WTC11 (cell line): ENCODE data around the gene ACTL7A. TPM values are rescaled to one million over a fixed set of nuclear protein-coding genes. Genes with fewer than 3 reads are reported as not detected.

Source experiments
- ATAC-seq: fragments of 200-7000 bp; cut with Tn5 transposase; 2 replicates; pipeline ENCODE4 v1.10.0; 2021; ENCODE audit warnings: mild to moderate bottlenecking, moderate library complexity
- CTCF ChIA-PET: fragments of 300-600 bp; sonication (Branson Sonifier 250); formaldehyde crosslinking; loops from one replicate; lab custom pipeline; 2021; ENCODE audit warnings: antibody characterized with exemption; lab: Charles Lee
- POLR2A ChIA-PET: fragments of 350-600 bp; sonication (Branson Sonifier 250); formaldehyde crosslinking; loops from one replicate; lab custom pipeline; 2021; ENCODE audit warnings: antibody characterized with exemption; lab: Charles Lee
- DNase-seq: peaks from one replicate; pipeline ENCODE4 v3.0.0; 2021; ENCODE audit warnings: low spot score
- H3K27ac Mint-ChIP-seq: 2 replicates; pipeline ENCODE4 v1.8.0; 2021; ENCODE audit warnings: mixed read lengths
- H3K27me3 Mint-ChIP-seq: 2 replicates; pipeline ENCODE4 v1.8.0; 2021; ENCODE audit warnings: low read depth, mild to moderate bottlenecking, moderate library complexity, mixed read lengths
- H3K36me3 Mint-ChIP-seq: 2 replicates; pipeline ENCODE4 v1.8.0; 2021; ENCODE audit warnings: mixed read lengths
- H3K4me1 Mint-ChIP-seq: 2 replicates; pipeline ENCODE4 v1.8.0; 2022; ENCODE audit warnings: mixed read lengths
- H3K4me3 Mint-ChIP-seq: 2 replicates; pipeline ENCODE4 v1.8.0; 2021; ENCODE audit warnings: mild to moderate bottlenecking, moderate library complexity, mixed read lengths
- H3K9me3 Mint-ChIP-seq: 2 replicates; pipeline ENCODE4 v1.8.0; 2021; ENCODE audit warnings: mixed read lengths
- ARID4B ChIP-seq: sonication (generic); formaldehyde crosslinking; IDR thresholded peaks from 2 replicates; pipeline ENCODE4 v1.8.0; 2023; ENCODE audit warnings: missing genetic modification reagents, mild to moderate bottlenecking, borderline replicate concordance
- ATF1 ChIP-seq: sonication (generic); formaldehyde crosslinking; IDR thresholded peaks from 2 replicates; pipeline ENCODE4 v1.8.1; 2023; ENCODE audit warnings: mild to moderate bottlenecking, moderate library complexity, missing genetic modification reagents
- CBFB ChIP-seq: sonication (generic); formaldehyde crosslinking; IDR thresholded peaks from 2 replicates; pipeline ENCODE4 v1.8.1; 2022; ENCODE audit warnings: mild to moderate bottlenecking, low read depth, missing genetic modification reagents
- CDX4 ChIP-seq: fragments of 250-450 bp; sonication (Bioruptor Pico); IDR thresholded peaks from 2 replicates; pipeline ENCODE4 v1.9.0; 2021; ENCODE audit warnings: moderate library complexity, mild to moderate bottlenecking, inconsistent platforms, borderline replicate concordance
- ELF4 ChIP-seq: sonication (generic); formaldehyde crosslinking; IDR thresholded peaks from 2 replicates; pipeline ENCODE4 v1.8.1; 2022; ENCODE audit warnings: low read depth, mild to moderate bottlenecking, moderate library complexity, missing genetic modification reagents
- ESRRA ChIP-seq: sonication (generic); formaldehyde crosslinking; IDR thresholded peaks from 2 replicates; pipeline ENCODE4 v1.8.1; 2022; ENCODE audit warnings: mild to moderate bottlenecking, missing genetic modification reagents, borderline replicate concordance
- FOXP1 ChIP-seq: sonication (generic); formaldehyde crosslinking; IDR thresholded peaks from 2 replicates; pipeline ENCODE4 v1.8.0; 2022; ENCODE audit warnings: missing genetic modification reagents, mild to moderate bottlenecking, moderate library complexity, borderline replicate concordance
- FOXP4 ChIP-seq: sonication (generic); formaldehyde crosslinking; IDR thresholded peaks from 2 replicates; pipeline ENCODE4 v1.8.0; 2022; ENCODE audit warnings: mild to moderate bottlenecking, missing genetic modification reagents
- IRF2 ChIP-seq: sonication (generic); formaldehyde crosslinking; IDR thresholded peaks from 2 replicates; pipeline ENCODE4 v1.8.0; 2022; ENCODE audit warnings: low read depth, missing genetic modification reagents, borderline replicate concordance
- KAT7 ChIP-seq: sonication (generic); formaldehyde crosslinking; IDR thresholded peaks from 2 replicates; pipeline ENCODE4 v1.8.1; 2023; ENCODE audit warnings: missing genetic modification reagents, mild to moderate bottlenecking, borderline replicate concordance
- MYBL2 ChIP-seq: sonication (generic); formaldehyde crosslinking; IDR thresholded peaks from 2 replicates; pipeline ENCODE4 v1.8.1; 2023; ENCODE audit warnings: mild to moderate bottlenecking, moderate library complexity, missing genetic modification reagents
- RORB ChIP-seq: fragments of 250-450 bp; sonication (Bioruptor Pico); IDR thresholded peaks from 2 replicates; pipeline ENCODE4 v1.9.0; 2021; ENCODE audit warnings: mild to moderate bottlenecking
- SMAD4 ChIP-seq: sonication (generic); formaldehyde crosslinking; IDR thresholded peaks from 2 replicates; pipeline ENCODE4 v1.8.0; 2022; ENCODE audit warnings: mild to moderate bottlenecking, missing genetic modification reagents
- TEAD4 ChIP-seq: sonication (generic); formaldehyde crosslinking; IDR thresholded peaks from 2 replicates; pipeline ENCODE4 v1.8.0; 2022; ENCODE audit warnings: mild to moderate bottlenecking, missing genetic modification reagents
- ZNF425 ChIP-seq: fragments of 250-450 bp; sonication (Bioruptor Pico); conservative IDR thresholded peaks from 2 replicates; pipeline ENCODE4 v1.9.0; 2021; ENCODE audit warnings: mild to moderate bottlenecking
- ZNF671 ChIP-seq: fragments of 250-450 bp; sonication (Bioruptor Pico); IDR thresholded peaks from 2 replicates; pipeline ENCODE4 v1.8.0; 2021; ENCODE audit warnings: mild to moderate bottlenecking
- total RNA-seq: library from RNA; stranded (reverse); gene quantifications from 3 replicates; pipeline ENCODE4 v1.2.3, GENCODE V29; 2021
- TF ChIP-seq, protein P1 (sequence below): sonication (generic); formaldehyde crosslinking; IDR thresholded peaks from 2 replicates; pipeline ENCODE4 v1.8.0; 2022; ENCODE audit warnings: missing genetic modification reagents
- TF ChIP-seq, protein P2 (sequence below): sonication (generic); formaldehyde crosslinking; IDR thresholded peaks from 2 replicates; pipeline ENCODE4 v1.8.1; 2023; ENCODE audit warnings: mild to moderate bottlenecking, missing genetic modification reagents, moderate library complexity
- TF ChIP-seq, protein P3 (sequence below): fragments of 250-450 bp; sonication (Bioruptor Pico); IDR thresholded peaks from 2 replicates; pipeline ENCODE4 v1.9.0; 2021; ENCODE audit warnings: mild to moderate bottlenecking
- TF ChIP-seq, protein P4 (sequence below): sonication (generic); formaldehyde crosslinking; IDR thresholded peaks from 2 replicates; pipeline ENCODE4 v1.8.0; 2023; ENCODE audit warnings: mild to moderate bottlenecking, missing genetic modification reagents

Gene ACTL7A
- total RNA-seq, 1 experiment from 2014 or later, result not detected

GRCh38 chr9:108844856-108845255 lies 17.2 kb upstream of the ACTL7A start (continued):
- TF ChIP-seq, protein P1, sequence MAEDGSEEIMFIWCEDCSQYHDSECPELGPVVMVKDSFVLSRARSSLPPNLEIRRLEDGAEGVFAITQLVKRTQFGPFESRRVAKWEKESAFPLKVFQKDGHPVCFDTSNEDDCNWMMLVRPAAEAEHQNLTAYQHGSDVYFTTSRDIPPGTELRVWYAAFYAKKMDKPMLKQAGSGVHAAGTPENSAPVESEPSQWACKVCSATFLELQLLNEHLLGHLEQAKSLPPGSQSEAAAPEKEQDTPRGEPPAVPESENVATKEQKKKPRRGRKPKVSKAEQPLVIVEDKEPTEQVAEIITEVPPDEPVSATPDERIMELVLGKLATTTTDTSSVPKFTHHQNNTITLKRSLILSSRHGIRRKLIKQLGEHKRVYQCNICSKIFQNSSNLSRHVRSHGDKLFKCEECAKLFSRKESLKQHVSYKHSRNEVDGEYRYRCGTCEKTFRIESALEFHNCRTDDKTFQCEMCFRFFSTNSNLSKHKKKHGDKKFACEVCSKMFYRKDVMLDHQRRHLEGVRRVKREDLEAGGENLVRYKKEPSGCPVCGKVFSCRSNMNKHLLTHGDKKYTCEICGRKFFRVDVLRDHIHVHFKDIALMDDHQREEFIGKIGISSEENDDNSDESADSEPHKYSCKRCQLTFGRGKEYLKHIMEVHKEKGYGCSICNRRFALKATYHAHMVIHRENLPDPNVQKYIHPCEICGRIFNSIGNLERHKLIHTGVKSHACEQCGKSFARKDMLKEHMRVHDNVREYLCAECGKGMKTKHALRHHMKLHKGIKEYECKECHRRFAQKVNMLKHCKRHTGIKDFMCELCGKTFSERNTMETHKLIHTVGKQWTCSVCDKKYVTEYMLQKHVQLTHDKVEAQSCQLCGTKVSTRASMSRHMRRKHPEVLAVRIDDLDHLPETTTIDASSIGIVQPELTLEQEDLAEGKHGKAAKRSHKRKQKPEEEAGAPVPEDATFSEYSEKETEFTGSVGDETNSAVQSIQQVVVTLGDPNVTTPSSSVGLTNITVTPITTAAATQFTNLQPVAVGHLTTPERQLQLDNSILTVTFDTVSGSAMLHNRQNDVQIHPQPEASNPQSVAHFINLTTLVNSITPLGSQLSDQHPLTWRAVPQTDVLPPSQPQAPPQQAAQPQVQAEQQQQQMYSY, result no peak
- TF ChIP-seq KAT7 (CRISPR knock-in tag) (no peak), SMAD4 (no peak), ELF4 (CRISPR knock-in tag) (no peak), TEAD4 (CRISPR knock-in tag) (no peak)
- TF ChIP-seq, protein P2, sequence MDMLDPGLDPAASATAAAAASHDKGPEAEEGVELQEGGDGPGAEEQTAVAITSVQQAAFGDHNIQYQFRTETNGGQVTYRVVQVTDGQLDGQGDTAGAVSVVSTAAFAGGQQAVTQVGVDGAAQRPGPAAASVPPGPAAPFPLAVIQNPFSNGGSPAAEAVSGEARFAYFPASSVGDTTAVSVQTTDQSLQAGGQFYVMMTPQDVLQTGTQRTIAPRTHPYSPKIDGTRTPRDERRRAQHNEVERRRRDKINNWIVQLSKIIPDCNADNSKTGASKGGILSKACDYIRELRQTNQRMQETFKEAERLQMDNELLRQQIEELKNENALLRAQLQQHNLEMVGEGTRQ (CRISPR knock-in tag), result no peak
- TF ChIP-seq, protein P3, sequence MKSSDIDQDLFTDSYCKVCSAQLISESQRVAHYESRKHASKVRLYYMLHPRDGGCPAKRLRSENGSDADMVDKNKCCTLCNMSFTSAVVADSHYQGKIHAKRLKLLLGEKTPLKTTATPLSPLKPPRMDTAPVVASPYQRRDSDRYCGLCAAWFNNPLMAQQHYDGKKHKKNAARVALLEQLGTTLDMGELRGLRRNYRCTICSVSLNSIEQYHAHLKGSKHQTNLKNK, result no peak
- TF ChIP-seq, protein P4, sequence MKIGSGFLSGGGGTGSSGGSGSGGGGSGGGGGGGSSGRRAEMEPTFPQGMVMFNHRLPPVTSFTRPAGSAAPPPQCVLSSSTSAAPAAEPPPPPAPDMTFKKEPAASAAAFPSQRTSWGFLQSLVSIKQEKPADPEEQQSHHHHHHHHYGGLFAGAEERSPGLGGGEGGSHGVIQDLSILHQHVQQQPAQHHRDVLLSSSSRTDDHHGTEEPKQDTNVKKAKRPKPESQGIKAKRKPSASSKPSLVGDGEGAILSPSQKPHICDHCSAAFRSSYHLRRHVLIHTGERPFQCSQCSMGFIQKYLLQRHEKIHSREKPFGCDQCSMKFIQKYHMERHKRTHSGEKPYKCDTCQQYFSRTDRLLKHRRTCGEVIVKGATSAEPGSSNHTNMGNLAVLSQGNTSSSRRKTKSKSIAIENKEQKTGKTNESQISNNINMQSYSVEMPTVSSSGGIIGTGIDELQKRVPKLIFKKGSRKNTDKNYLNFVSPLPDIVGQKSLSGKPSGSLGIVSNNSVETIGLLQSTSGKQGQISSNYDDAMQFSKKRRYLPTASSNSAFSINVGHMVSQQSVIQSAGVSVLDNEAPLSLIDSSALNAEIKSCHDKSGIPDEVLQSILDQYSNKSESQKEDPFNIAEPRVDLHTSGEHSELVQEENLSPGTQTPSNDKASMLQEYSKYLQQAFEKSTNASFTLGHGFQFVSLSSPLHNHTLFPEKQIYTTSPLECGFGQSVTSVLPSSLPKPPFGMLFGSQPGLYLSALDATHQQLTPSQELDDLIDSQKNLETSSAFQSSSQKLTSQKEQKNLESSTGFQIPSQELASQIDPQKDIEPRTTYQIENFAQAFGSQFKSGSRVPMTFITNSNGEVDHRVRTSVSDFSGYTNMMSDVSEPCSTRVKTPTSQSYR, result no peak
- TF ChIP-seq, all 79 proteins: peak for 0

DNA sequence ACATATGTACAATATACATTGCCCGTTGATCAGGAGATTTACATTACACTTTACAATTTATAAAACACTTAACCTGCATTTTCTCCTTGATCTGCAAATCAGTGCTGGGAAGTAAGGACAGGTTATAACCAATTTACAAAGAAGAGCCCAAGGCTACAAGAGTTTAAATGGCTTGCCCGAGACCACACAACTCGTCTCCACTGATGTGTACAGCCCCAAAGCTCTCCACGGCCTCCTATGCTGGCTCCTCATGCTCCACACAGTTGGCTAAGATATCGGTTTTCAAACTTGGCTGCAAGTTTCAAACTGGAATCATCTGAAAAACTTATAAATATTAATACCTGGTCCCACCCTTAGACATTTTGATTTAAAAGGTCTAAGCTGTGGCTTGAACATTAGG lies 16.6 kb upstream of the ACTL7A start:
- H3K4me3 Mint-ChIP-seq, result no peak overlapping the region
- CTCF ChIA-PET, result interaction anchor here (1.9 kb wide), 1 partner anchor 19 kb away, joined by 4 read pairs; no protein-coding TSS in a partner anchor
- no peak for TF ChIP-seq FOXP1 (CRISPR knock-in tag)
- TF ChIP-seq FOXP4 (CRISPR knock-in tag), result no peak
- TF ChIP-seq IRF2, result no peak
- TF ChIP-seq ESRRA (CRISPR knock-in tag), result no peak
- TF ChIP-seq ARID4B, result no peak
- no peak for TF ChIP-seq CDX4 (CRISPR knock-in tag)
- no peak for TF ChIP-seq CBFB (CRISPR knock-in tag)
- no peak for TF ChIP-seq ATF1 (CRISPR knock-in tag)
- no peak for TF ChIP-seq ZNF425
- TF ChIP-seq ZNF671, result no peak
- TF ChIP-seq MYBL2 (CRISPR knock-in tag), result no peak
- TF ChIP-seq RORB (CRISPR knock-in tag), result no peak

More for the DNA sequence above, 16.6 kb upstream of the ACTL7A start:
- Mint-ChIP-seq H3K27ac (no peak overlapping the region), H3K9me3 (no peaks in the 10 kb centered on the region), H3K27me3 (no peaks in the 10 kb centered on the region), H3K4me1 (peaks cover 9% of the 10 kb centered on the region; the same call in 1 of the 2 replicates), H3K36me3 (no peaks in the 10 kb centered on the region)
- DNase-seq, result no peak
- ATAC-seq, result no peak
- POLR2A ChIA-PET, result no interaction called here
